ENCODE results near the gene FSIP1. TPM values are rescaled to one million over a fixed set of nuclear protein-coding genes. Genes with fewer than 3 reads are reported as not detected.

FSIP1 gene
- total RNA-seq, 1 donor from 2014 or later = 1.6 TPM

DNA sequence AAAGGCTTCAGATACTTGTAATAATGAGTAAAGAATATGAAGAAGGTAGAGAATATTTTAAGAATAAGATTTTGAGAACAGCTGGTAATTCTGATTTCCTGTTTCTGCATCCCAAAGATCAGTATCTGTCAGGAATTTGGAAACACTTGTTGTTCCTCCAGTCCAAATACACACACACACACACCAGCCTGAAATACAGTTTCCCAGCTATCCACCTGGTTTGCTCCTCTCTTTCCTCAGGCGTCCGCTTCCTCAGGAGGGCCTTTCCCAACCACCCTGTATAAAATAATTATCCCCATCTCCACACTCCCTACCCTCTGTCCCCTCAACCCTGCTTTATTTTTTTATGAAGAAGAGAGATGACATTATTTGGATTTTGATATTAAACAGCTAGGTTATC, 2.0 kb upstream of the FSIP1 start:
- no peak overlapping the region for H3K27ac Mint-ChIP-seq
- peak overlapping the region; percentile 44 for H3K4me3 Mint-ChIP-seq (ENCODE audit: low read depth)
- no peaks in the 10 kb centered on the region for H3K27me3 Mint-ChIP-seq
- no peak for DNase-seq (ENCODE audit: low spot score, unreplicated experiment)
- TF ChIP-seq, protein P1, sequence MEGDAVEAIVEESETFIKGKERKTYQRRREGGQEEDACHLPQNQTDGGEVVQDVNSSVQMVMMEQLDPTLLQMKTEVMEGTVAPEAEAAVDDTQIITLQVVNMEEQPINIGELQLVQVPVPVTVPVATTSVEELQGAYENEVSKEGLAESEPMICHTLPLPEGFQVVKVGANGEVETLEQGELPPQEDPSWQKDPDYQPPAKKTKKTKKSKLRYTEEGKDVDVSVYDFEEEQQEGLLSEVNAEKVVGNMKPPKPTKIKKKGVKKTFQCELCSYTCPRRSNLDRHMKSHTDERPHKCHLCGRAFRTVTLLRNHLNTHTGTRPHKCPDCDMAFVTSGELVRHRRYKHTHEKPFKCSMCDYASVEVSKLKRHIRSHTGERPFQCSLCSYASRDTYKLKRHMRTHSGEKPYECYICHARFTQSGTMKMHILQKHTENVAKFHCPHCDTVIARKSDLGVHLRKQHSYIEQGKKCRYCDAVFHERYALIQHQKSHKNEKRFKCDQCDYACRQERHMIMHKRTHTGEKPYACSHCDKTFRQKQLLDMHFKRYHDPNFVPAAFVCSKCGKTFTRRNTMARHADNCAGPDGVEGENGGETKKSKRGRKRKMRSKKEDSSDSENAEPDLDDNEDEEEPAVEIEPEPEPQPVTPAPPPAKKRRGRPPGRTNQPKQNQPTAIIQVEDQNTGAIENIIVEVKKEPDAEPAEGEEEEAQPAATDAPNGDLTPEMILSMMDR (IDR thresholded peaks at IDR 0.05; ENCODE audit: unreplicated experiment) = no peak
- H3K9me3 Mint-ChIP-seq (ENCODE audit: low read depth) = peaks cover 9% of the 10 kb centered on the region
- H3K4me1 Mint-ChIP-seq (ENCODE audit: low read depth) = peaks cover 37% of the 10 kb centered on the region
- H3K36me3 Mint-ChIP-seq (ENCODE audit: insufficient read depth) = no peaks in the 10 kb centered on the region

DNA sequence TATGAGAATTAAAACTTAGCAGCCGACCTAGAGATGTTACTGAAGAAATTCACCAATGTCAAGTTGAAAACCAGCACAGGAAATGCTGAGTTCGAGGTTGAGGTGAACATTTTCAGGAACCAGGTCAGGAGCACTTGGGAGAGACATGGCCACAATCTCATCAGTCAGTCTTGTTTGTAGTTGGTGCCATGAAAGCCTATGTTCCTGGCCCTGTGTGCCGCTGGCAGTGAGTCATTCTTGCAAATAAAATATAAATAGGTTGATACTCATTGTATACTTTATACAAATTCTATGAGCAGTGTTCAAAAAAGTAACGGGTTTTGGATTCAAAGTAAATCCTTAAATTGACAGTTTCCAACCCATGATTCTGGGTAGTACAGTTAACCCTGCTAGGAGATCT, 1.5 kb upstream of the FSIP1 start:
- H3K9me3 Mint-ChIP-seq (ENCODE audit: low read depth) = peaks cover 9% of the 10 kb centered on the region
- no peaks in the 10 kb centered on the region for H3K36me3 Mint-ChIP-seq (ENCODE audit: insufficient read depth)
- DNase-seq (ENCODE audit: low spot score, unreplicated experiment) = no peak
- H3K27me3 Mint-ChIP-seq = no peaks in the 10 kb centered on the region
- peak overlapping the region; percentile 96 for H3K4me3 Mint-ChIP-seq (ENCODE audit: low read depth)
- H3K4me1 Mint-ChIP-seq (ENCODE audit: low read depth) = peaks cover 37% of the 10 kb centered on the region
- H3K27ac Mint-ChIP-seq = no peak overlapping the region
- TF ChIP-seq, protein P1 (IDR thresholded peaks at IDR 0.05; ENCODE audit: unreplicated experiment) = no peak

DNA sequence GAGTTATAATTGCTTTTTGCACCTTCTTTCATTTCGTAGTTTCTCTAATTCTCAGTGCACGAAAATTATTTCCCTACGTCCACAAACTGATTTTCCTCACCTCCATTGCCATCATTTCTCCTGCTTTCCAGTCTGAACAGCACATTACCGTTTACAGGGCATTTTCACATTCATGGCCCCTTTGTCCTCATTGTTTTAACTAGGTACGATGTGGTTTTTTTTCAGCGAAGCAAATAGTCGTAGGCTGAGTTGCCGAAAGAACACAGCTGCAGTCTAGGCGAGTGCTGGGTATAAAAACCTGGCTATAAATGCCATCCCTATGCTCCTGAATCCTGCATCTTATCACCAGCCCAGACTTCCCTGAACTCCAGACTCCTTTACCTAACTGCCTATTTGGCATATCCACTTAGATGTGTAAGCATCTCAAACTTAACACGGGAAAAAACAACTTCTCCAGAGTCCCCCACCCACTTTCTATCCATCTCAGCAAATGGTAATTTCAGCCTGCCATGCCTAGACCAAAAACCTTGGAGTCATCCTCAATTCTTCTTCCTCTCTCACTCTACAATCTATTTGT, 691 bp upstream of the FSIP1 start:
- Mint-ChIP-seq H3K27ac (peak overlapping the region; percentile 3), H3K4me1 (ENCODE audit: low read depth) (peaks cover 38% of the 10 kb centered on the region), H3K27me3 (no peaks in the 10 kb centered on the region), H3K36me3 (ENCODE audit: insufficient read depth) (no peaks in the 10 kb centered on the region), H3K9me3 (ENCODE audit: low read depth) (peaks cover 9% of the 10 kb centered on the region), H3K4me3 (ENCODE audit: low read depth) (peak overlapping the region; percentile 96)
- DNase-seq (ENCODE audit: low spot score, unreplicated experiment) = no peak
- TF ChIP-seq, protein P1 (IDR thresholded peaks at IDR 0.05; ENCODE audit: unreplicated experiment) = no peak

DNA sequence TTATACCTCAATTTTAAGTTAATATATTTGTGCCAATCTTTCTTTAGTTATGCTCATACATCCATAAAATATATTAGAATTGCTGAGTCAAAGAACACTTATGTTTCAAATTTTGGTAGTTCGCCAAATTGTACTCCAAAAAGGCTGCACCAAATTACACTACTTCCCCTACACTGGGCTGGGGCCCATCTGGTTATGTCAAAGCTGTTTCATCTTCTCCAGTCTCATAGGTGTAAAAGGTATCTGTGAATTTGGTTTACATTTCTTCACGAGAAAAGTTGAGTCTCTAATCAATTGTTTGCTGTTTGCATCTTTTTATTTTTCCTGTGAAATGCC, 706 bp downstream of the FSIP1 start:
- Mint-ChIP-seq H3K27ac (no peak overlapping the region), H3K4me1 (ENCODE audit: low read depth) (peaks cover 36% of the 10 kb centered on the region), H3K9me3 (ENCODE audit: low read depth) (peaks cover 9% of the 10 kb centered on the region), H3K27me3 (no peaks in the 10 kb centered on the region), H3K4me3 (ENCODE audit: low read depth) (peak overlapping the region; percentile 96), H3K36me3 (ENCODE audit: insufficient read depth) (no peaks in the 10 kb centered on the region)
- DNase-seq (ENCODE audit: low spot score, unreplicated experiment) = no peak
- TF ChIP-seq, protein P1 (IDR thresholded peaks at IDR 0.05; ENCODE audit: unreplicated experiment) = no peak

DNA sequence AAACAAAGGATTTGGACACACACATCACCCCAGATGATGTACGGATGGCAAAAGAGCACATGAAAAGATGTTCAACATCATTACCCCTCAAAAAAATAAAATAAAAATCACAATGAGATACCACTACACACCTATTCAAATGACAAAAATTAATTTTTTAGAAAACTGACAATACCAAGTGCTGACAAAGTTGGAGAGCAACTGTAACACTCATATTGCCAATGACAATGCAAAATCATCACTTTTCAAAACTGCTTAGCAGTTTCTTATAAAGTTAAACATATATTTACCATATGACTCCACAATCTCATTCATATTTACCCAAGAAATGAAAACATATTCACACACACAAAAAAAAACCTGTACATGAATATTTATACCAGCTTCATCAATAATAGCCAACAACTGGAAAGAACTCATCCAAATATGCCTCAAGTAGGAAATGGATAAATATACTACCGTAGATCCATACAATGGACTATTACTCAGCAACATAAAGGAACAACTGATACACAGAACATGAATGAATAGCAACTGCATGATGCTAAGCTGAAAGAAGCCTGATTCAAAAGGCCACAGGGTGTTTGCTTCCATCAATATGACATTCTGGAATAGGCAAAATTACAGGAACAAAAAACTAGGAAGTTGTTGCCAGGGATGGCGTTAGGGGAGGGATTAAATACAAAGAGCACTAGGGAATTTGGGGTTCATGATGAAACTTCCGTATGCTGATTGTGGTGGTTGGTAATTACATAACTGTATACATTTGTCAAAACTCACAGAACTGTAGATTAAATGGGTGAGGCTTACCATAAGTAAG, 1.3 kb downstream of the FSIP1 start:
- DNase-seq (ENCODE audit: low spot score, unreplicated experiment) = no peak
- Mint-ChIP-seq H3K27ac (no peak overlapping the region), H3K27me3 (no peaks in the 10 kb centered on the region), H3K9me3 (ENCODE audit: low read depth) (peaks cover 9% of the 10 kb centered on the region), H3K4me3 (ENCODE audit: low read depth) (peak overlapping the region; percentile 96), H3K4me1 (ENCODE audit: low read depth) (peaks cover 32% of the 10 kb centered on the region), H3K36me3 (ENCODE audit: insufficient read depth) (no peaks in the 10 kb centered on the region)
- TF ChIP-seq, protein P1 (IDR thresholded peaks at IDR 0.05; ENCODE audit: unreplicated experiment) = no peak
